Measurements from ENCODE around the gene C6orf15. TPM values are rescaled to one million over a fixed set of nuclear protein-coding genes. Genes with fewer than 3 reads are reported as not detected.

The C6orf15 gene
- polyA plus RNA-seq, 2 of the 4 experiments (the other 2 are of a cell fraction): not detected

- Histone ChIP-seq H3K27ac (no peak overlapping the region), H3K4me1 (peaks cover 16% of the 10 kb centered on the region), H3K4me3 (no peak overlapping the region), H3K4me2 (no peak overlapping the region), H3K9me3 (no peaks in the 10 kb centered on the region)
- CTCF ChIA-PET: interaction anchor here (0.8 kb wide), 1 partner anchor 9 kb away, joined by 4 read pairs; no protein-coding TSS in a partner anchor
- WGBS (ENCODE audit: missing lambda C conversion rate): 96% methylated on average over 5 of the region's 5 CpGs
- ATAC-seq (no peak), FAIRE-seq (no peak), DNase-seq (ENCODE audit: low read depth in 1 of 2, low spot score in 1 of 2) (no peak)
- TF ChIP-seq ELK1 (IDR thresholded peaks at IDR 0.05; ENCODE audit: low read depth, low read length): no peak
- no peak for TF ChIP-seq RNF2 (IDR thresholded peaks at IDR 0.05; ENCODE audit: borderline replicate concordance, low read depth)
- no peak for TF ChIP-seq USF2 (IDR thresholded peaks at IDR 0.05)
- no peak for TF ChIP-seq POLR2A (IDR thresholded peaks at IDR 0.05; ENCODE audit: low read length)
- no peak for TF ChIP-seq TP53 (CRISPR knock-in tag; IDR thresholded peaks at IDR 0.05)
- TF ChIP-seq JUN (IDR thresholded peaks at IDR 0.05): no peak
- TF ChIP-seq HOXB5 (CRISPR knock-in tag; IDR thresholded peaks at IDR 0.05): no peak
- no peak for TF ChIP-seq ZSCAN20 (CRISPR knock-in tag; IDR thresholded peaks at IDR 0.05)
- TF ChIP-seq FOSL2 (IDR thresholded peaks at IDR 0.05): no peak
- no peak for TF ChIP-seq FOSL2 (CRISPR knock-in tag; IDR thresholded peaks at IDR 0.05)
- TF ChIP-seq RARB (CRISPR knock-in tag; IDR thresholded peaks at IDR 0.05): no peak
- POLR2A ChIA-PET: no interaction called here
Observed at GRCh38 chr6:31096656-31097055, 15.7 kb downstream of the C6orf15 start.

GRCh38 chr6:31096215-31096614 is 16.2 kb downstream of the C6orf15 start:
- H3K4me1 ChIP-seq: peaks cover 16% of the 10 kb centered on the region
- DNase-seq (ENCODE audit: low read depth in 1 of 2, low spot score in 1 of 2) (no peak), ATAC-seq (no peak), FAIRE-seq (no peak)
- H3K4me3 ChIP-seq: no peak overlapping the region
- no peak overlapping the region for H3K27ac ChIP-seq
- POLR2A ChIA-PET: no interaction called here
- 69% methylated on average over 3 of the region's 3 CpGs for WGBS (ENCODE audit: missing lambda C conversion rate)
- H3K4me2 ChIP-seq: no peak overlapping the region
- CTCF ChIA-PET: interaction anchor here (0.8 kb wide), 1 partner anchor 9 kb away, joined by 4 read pairs; no protein-coding TSS in a partner anchor
- TF ChIP-seq RARB (CRISPR knock-in tag; IDR thresholded peaks at IDR 0.05) (no peak), RCOR1 (IDR thresholded peaks at IDR 0.05; ENCODE audit: low read depth, low read length) (no peak), CEBPB (IDR thresholded peaks at IDR 0.05) (no peak), NFE2L2 (conservative IDR thresholded peaks at IDR 0.05; ENCODE audit: low read length) (no peak), ZC3H11A (IDR thresholded peaks at IDR 0.05) (no peak), POLR2AphosphoS2 (conservative IDR thresholded peaks at IDR 0.05; ENCODE audit: low read length) (no peak), GATA3 (IDR thresholded peaks at IDR 0.05; ENCODE audit: borderline replicate concordance) (no peak), E2F6 (IDR thresholded peaks at IDR 0.05; ENCODE audit: borderline replicate concordance, low read depth) (no peak), HOXB13 (CRISPR knock-in tag; IDR thresholded peaks at IDR 0.05; ENCODE audit: low read depth) (no peak), ZSCAN20 (CRISPR knock-in tag; IDR thresholded peaks at IDR 0.05) (no peak), FOSB (CRISPR knock-in tag; IDR thresholded peaks at IDR 0.05) (no peak)
- H3K9me3 ChIP-seq: no peaks in the 10 kb centered on the region

GRCh38 chr6:31094389-31094881 is 17.9 kb downstream of the C6orf15 start:
- H3K27ac ChIP-seq: 0 out of 6 replicates have a peak overlapping the region, but pooled peaks of 1 of the 2 experiments have one; percentile 43
- WGBS (ENCODE audit: missing lambda C conversion rate): 52% methylated on average over 3 of the region's 3 CpGs
- CTCF ChIA-PET: interaction anchor here (1.0 to 3.8 kb wide), 4 partner anchors 15 to 25 kb away, joined by 3 to 19 read pairs (median 4); partner anchors contain the start of gene C6orf15
- peak in 1 of 2 experiments; percentile 52; a peak in 4 of 6 replicates for ATAC-seq
- peaks cover 16% of the 10 kb centered on the region for H3K4me1 ChIP-seq
- H3K4me3 ChIP-seq: no peak overlapping the region
- no peaks in the 10 kb centered on the region for H3K9me3 ChIP-seq
- no peak overlapping the region for H3K4me2 ChIP-seq
- no peak for TF ChIP-seq HEYL (CRISPR knock-in tag; IDR thresholded peaks at IDR 0.05)
- TF ChIP-seq NFE2L2 (conservative IDR thresholded peaks at IDR 0.05; ENCODE audit: low read length): no peak
- TF ChIP-seq EP300 (IDR thresholded peaks at IDR 0.05): no peak
- TF ChIP-seq RARB (CRISPR knock-in tag; IDR thresholded peaks at IDR 0.05): no peak
- no peak for TF ChIP-seq CEBPB (IDR thresholded peaks at IDR 0.05)
- no peak for TF ChIP-seq POLR2A (IDR thresholded peaks at IDR 0.05; ENCODE audit: low read length)
- no peak for TF ChIP-seq FOSB (CRISPR knock-in tag; IDR thresholded peaks at IDR 0.05)
- no peak for TF ChIP-seq PBX3 (IDR thresholded peaks at IDR 0.05)
- TF ChIP-seq ZNF302 (CRISPR knock-in tag; IDR thresholded peaks at IDR 0.05): no peak
- no peak for DNase-seq (ENCODE audit: low read depth in 1 of 2, low spot score in 1 of 2)
- no peak for FAIRE-seq
- POLR2A ChIA-PET: interaction anchor here (0.5 kb wide), 1 partner anchor 20 kb away, joined by 4 read pairs; no protein-coding TSS in a partner anchor
